Natural killer cell (primary cell): ENCODE results near the gene LRRC74B. TPM values are rescaled to one million over a fixed set of nuclear protein-coding genes. Genes with fewer than 3 reads are reported as not detected.

Experiments
- ATAC-seq, 3 donors: fragments of 150-1000 bp in 2 of 3; fragments of 200-7000 bp in 1 of 3; cut with Tn5 transposase; 1 replicate in 1 of 3; 2 replicates in 2 of 3; pipeline ENCODE4 v1.10.0; 2021; ENCODE audit warnings: mild to moderate bottlenecking in 2 of 3, moderate library complexity in 2 of 3
- DNase-seq, 2 donors: peaks; one replicate each; pipeline versions ENCODE4 v3.0.0 to v3.0.0-alpha.2; 2013 to 2021; ENCODE audit warnings: mixed read lengths in 1 of 2
- H3K27ac ChIP-seq: one replicate; pipeline ENCODE4 v1.5.1; 2013; ENCODE audit warnings: mild to moderate bottlenecking, low read length
- H3K27me3 ChIP-seq: one replicate; pipeline ENCODE4 v1.6.1; 2013; ENCODE audit warnings: low read length; ENCODE audit not compliant: control insufficient read depth, insufficient read depth
- H3K36me3 ChIP-seq: one replicate; pipeline ENCODE4 v1.6.1; 2013; ENCODE audit warnings: low read length; ENCODE audit not compliant: control insufficient read depth, insufficient read depth
- H3K4me1 ChIP-seq: one replicate; pipeline ENCODE4 v1.6.1; 2013; ENCODE audit warnings: low read length; ENCODE audit not compliant: control insufficient read depth, insufficient read depth
- H3K4me3 ChIP-seq: one replicate; pipeline ENCODE4 v1.5.1; 2013; ENCODE audit warnings: low read length
- H3K9me3 ChIP-seq: one replicate; pipeline ENCODE4 v1.6.1; 2013; ENCODE audit warnings: low read length; ENCODE audit not compliant: control insufficient read depth, insufficient read depth
- H3K27ac Mint-ChIP-seq, 2 donors: one replicate each; pipeline ENCODE4 v1.8.0; 2022; ENCODE audit warnings: mild to moderate bottlenecking in 2 of 2, mixed read lengths in 2 of 2, moderate library complexity in 1 of 2
- H3K27me3 Mint-ChIP-seq, 2 donors: one replicate each; pipeline ENCODE4 v1.8.0; 2022; ENCODE audit warnings: low read depth in 2 of 2, mixed read lengths in 2 of 2
- H3K36me3 Mint-ChIP-seq: one replicate; pipeline ENCODE4 v1.8.0; 2022; ENCODE audit warnings: mixed read lengths
- H3K4me1 Mint-ChIP-seq, 2 donors: one replicate each; pipeline ENCODE4 v1.8.0; 2022; ENCODE audit warnings: mixed read lengths in 2 of 2
- H3K4me3 Mint-ChIP-seq: one replicate; pipeline ENCODE4 v1.8.0; 2022; ENCODE audit warnings: mild to moderate bottlenecking, moderate library complexity, mixed read lengths
- H3K9me3 Mint-ChIP-seq, 2 donors: one replicate each; pipeline ENCODE4 v1.8.0; 2022; ENCODE audit warnings: mixed read lengths in 2 of 2
- WGBS: methylation state at CpG from one replicate; pipeline ENCODE4 v1.1.7; 2013; ENCODE audit warnings: missing lambda C conversion rate; ENCODE audit not compliant: insufficient coverage; 5-methylcytosine and 5-hydroxymethylcytosine counted together
- intact Hi-C: fragments of 100-400 bp; cut with micrococcal nuclease; formaldehyde crosslinking; loops from one replicate; pipeline ENCODE4 v1.14.2; 2022
- total RNA-seq, 4 donors: library from RNA; stranded (reverse); fragments of 120-200 nt in 1 of 4; gene quantifications; one replicate each; pipeline versions ENCODE4 v1.2.3 to v1.2.4, GENCODE V29; 2013 to 2022
- TF ChIP-seq, protein P1 (sequence below): fragments of 200-600 bp; IDR thresholded peaks from one replicate; pipeline ENCODE4 v1.8.0; 2022; ENCODE audit warnings: antibody characterized with exemption

The LRRC74B gene
- total RNA-seq, 3 donors from 2014 or later (not counting 1 experiment from before 2014, with no cell fraction given) = 0.11 TPM; not detected in 2

DNA sequence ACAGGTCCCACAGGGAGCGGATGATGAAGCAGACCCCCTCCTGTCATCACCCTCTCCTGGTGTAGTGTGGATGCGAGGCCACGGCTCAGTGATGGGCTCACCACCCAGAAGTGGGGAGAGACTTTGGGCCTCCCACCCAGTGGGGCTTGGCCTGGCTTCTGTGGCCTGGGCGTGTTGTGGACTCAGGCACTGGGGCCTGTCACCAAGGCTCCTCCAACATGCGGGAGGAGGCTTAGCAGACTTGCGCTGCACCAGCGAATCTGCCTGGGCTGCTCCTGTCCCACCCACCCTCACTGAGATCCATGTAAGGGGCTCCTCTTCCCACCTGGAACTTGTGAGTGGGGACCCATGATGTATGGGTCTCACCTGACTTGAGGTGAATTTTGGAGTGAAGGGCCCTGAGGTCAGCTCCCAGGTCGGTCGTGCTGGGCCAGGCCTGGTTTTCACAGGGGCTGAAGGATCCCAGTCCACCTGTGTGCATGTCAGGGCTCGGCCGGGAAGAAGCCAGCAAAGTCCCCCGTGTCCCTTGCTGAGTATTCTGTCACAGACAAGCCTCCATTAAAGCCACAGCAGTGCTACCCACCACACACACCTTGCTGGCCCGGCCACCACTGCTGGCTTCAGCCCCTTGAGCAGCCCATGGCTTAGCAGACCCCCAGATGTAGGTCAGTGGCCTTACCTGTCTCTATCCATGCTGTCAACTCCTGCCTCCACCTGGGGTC lies 48.0 kb upstream of the LRRC74B start:
- TF ChIP-seq, protein P1, sequence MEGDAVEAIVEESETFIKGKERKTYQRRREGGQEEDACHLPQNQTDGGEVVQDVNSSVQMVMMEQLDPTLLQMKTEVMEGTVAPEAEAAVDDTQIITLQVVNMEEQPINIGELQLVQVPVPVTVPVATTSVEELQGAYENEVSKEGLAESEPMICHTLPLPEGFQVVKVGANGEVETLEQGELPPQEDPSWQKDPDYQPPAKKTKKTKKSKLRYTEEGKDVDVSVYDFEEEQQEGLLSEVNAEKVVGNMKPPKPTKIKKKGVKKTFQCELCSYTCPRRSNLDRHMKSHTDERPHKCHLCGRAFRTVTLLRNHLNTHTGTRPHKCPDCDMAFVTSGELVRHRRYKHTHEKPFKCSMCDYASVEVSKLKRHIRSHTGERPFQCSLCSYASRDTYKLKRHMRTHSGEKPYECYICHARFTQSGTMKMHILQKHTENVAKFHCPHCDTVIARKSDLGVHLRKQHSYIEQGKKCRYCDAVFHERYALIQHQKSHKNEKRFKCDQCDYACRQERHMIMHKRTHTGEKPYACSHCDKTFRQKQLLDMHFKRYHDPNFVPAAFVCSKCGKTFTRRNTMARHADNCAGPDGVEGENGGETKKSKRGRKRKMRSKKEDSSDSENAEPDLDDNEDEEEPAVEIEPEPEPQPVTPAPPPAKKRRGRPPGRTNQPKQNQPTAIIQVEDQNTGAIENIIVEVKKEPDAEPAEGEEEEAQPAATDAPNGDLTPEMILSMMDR = no peak
- ATAC-seq (no peak), DNase-seq (no peak)
- intact Hi-C loops = no loop called here
- Mint-ChIP-seq H3K4me1 (peaks cover 18 to 25% of the 10 kb centered on the region in 2 donors), H3K27ac (peak overlapping the region in 1 of 2 donors; percentile 75), H3K36me3 (no peaks in the 10 kb centered on the region), H3K4me3 (no peak overlapping the region), H3K27me3 (no peaks in the 10 kb centered on the region), H3K9me3 (no peaks in the 10 kb centered on the region)
- 93% methylated on average over 13 of the region's 13 CpGs for WGBS
- Histone ChIP-seq H3K27ac (no peak overlapping the region), H3K4me1 (peaks cover 25% of the 10 kb centered on the region), H3K4me3 (no peak overlapping the region), H3K27me3 (no peaks in the 10 kb centered on the region), H3K36me3 (peaks cover 26% of the 10 kb centered on the region), H3K9me3 (no peaks in the 10 kb centered on the region)

DNA sequence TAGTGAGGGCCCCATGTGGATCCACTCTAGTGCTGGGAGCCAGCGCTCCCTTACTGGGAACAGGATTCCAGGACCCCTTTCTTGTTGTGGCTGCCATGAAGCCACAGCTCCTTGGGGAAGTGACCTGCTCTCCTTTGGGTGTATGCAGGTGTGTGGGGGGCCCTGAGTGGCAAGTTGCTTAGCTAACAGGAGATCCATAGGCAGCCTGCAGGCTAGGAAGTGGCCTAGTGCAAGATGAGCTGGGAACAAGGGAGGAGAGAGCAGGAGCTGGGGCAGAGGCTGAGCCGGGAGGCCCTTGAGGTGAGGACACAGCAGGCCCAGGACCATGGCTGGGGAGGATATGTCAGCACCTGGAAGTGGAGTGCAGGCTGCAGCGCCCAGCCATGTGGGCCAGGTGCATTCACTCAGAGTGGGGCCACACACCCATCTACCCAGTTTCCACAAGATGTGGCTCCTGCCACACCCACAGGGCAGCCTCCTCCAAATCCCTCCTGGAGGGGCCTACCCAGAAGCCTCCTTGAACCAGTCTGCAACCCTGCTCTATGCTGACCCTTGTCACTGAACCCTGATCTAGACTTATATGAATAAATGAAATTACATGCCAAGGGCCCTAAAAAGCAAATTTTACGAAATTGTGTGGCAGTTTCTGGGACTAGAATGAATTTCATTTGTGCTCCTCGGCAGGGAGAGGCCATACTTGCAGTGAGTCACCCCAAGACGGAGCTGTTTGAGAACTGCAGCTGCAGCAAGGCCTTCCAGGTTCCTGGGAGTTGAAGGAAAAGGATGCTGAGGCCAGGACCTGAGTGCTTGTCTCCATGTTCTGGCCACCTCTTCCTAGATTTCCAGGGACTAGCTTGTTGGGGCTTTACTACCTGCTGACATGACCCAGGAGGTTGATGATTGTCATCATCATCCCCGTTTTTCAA lies 47.1 kb upstream of the LRRC74B start:
- Histone ChIP-seq H3K9me3 (no peaks in the 10 kb centered on the region), H3K36me3 (peaks cover 25% of the 10 kb centered on the region), H3K27ac (no peak overlapping the region), H3K27me3 (no peaks in the 10 kb centered on the region), H3K4me1 (peaks cover 33% of the 10 kb centered on the region), H3K4me3 (no peak overlapping the region)
- H3K27ac Mint-ChIP-seq = peak overlapping the region; percentile 23 to 75
- TF ChIP-seq, protein P1 = no peak
- peak overlapping the region; percentile 37 for H3K4me3 Mint-ChIP-seq
- DNase-seq (no peak), ATAC-seq (no peak)
- no peaks in the 10 kb centered on the region for H3K36me3 Mint-ChIP-seq
- H3K9me3 Mint-ChIP-seq = no peaks in the 10 kb centered on the region
- peaks cover 26 to 33% of the 10 kb centered on the region in 2 donors for H3K4me1 Mint-ChIP-seq
- WGBS = 75% methylated on average over 7 of the region's 7 CpGs
- H3K27me3 Mint-ChIP-seq = no peaks in the 10 kb centered on the region
- intact Hi-C loops = no loop called here

DNA sequence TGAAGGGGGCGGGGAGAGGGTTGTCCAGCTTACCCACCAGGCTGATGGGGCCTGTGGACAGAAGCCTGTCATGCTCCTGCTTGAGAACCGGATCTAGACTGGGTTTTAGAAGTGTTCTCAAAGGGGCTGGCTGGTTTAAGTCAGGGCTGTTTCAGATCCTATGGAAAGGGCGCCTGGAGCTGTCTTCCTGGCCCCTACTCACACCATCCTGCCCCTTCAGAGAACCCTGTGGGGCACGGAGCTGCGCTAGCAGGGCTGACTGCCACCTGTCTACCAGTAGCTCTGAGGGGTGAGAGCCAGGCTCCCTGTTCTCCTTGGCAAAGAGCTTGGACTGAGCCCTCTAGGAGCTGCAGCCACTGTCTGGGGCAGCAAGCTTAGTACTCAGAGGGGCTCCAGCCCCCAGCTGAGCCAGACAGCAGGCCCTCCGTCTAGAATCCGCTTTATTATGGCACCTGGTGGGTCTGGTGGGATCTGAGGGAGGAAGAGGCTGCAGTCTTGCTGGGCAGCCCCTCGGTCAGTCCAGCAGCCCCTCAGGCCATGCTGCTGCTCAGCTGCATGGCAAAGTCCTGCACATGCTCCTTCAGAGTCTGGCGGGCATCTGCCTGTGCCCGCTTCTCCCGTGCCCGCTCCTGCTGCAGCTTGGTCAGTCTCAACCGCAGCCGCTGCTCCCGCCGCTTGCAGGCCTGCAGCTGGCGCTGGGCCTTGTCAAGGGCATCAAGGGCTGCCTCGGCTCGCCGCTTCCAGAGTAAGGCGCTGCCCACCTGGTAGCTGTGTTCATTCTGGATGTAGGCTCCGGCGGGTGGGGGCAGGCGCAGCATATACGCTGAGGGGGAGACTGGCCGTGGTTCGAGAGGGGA lies 46.2 kb upstream of the LRRC74B start:
- H3K4me1 Mint-ChIP-seq = peaks cover 26 to 33% of the 10 kb centered on the region in 2 donors
- peaks cover 35% of the 10 kb centered on the region for H3K4me1 ChIP-seq
- H3K9me3 Mint-ChIP-seq = no peaks in the 10 kb centered on the region
- TF ChIP-seq, protein P1 = no peak
- intact Hi-C loops = no loop called here
- H3K27ac Mint-ChIP-seq = peak overlapping the region; percentile 98 to 99
- H3K27ac ChIP-seq = no peak overlapping the region
- H3K27me3 ChIP-seq = no peaks in the 10 kb centered on the region
- H3K36me3 ChIP-seq = peaks cover 23% of the 10 kb centered on the region
- DNase-seq (no peak), ATAC-seq (no peak)
- no peaks in the 10 kb centered on the region for H3K9me3 ChIP-seq
- peak overlapping the region; percentile 59 for H3K4me3 Mint-ChIP-seq
- no peak overlapping the region for H3K4me3 ChIP-seq
- 96% methylated on average over 27 of the region's 27 CpGs for WGBS
- no peaks in the 10 kb centered on the region for H3K36me3 Mint-ChIP-seq
- no peaks in the 10 kb centered on the region for H3K27me3 Mint-ChIP-seq
